ENCODE data around the gene PTPRT.

DNA sequence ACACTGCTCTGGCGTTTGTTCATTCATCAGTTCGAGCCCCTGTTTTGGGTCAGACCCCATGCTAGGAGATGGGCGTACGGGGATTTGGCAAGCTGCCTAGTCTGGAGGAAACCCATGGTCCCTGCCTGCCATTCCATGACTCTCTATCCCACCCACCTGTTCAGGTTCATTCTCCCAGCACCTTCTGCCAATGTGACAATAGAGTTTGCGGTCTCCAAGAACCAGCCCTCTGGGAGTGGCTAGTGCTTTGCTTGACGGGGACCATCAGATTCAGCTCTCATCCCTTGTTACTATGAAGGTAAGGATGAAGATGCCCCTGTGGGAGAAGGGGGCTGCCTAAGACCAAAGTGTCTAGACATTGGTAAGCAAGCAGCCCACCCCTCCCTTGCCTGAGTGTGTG is 345.0 kb downstream of the PTPRT start:
- TF ChIP-seq, protein P1, sequence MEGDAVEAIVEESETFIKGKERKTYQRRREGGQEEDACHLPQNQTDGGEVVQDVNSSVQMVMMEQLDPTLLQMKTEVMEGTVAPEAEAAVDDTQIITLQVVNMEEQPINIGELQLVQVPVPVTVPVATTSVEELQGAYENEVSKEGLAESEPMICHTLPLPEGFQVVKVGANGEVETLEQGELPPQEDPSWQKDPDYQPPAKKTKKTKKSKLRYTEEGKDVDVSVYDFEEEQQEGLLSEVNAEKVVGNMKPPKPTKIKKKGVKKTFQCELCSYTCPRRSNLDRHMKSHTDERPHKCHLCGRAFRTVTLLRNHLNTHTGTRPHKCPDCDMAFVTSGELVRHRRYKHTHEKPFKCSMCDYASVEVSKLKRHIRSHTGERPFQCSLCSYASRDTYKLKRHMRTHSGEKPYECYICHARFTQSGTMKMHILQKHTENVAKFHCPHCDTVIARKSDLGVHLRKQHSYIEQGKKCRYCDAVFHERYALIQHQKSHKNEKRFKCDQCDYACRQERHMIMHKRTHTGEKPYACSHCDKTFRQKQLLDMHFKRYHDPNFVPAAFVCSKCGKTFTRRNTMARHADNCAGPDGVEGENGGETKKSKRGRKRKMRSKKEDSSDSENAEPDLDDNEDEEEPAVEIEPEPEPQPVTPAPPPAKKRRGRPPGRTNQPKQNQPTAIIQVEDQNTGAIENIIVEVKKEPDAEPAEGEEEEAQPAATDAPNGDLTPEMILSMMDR (IDR thresholded peaks at IDR 0.05; ENCODE audit: insufficient read depth, low read length, poor library complexity, severe bottlenecking): no peak
- no peak for TF ChIP-seq EZH2phosphoT487 (conservative IDR thresholded peaks at IDR 0.05; ENCODE audit: low read length)

Data from SU-DHL-6 (cell line).